HL-60 (cell line): ENCODE results near the gene RAB17.

Experiments used
- DNase-seq, 2 experiments: peaks; one replicate each; pipeline ENCODE4 v3.0.0-alpha.2; 2010 to 2020; ENCODE audit warnings: low read depth in 1 of 2, low spot score in 1 of 2
- H3K27ac ChIP-seq: fragments of 250-450 bp; sonication (Bioruptor Pico); replicated peaks from 2 replicates; pipeline ENCODE4 v1.5.1; 2020; ENCODE audit warnings: mild to moderate bottlenecking, moderate library complexity
- H3K27me3 ChIP-seq: fragments of 250-450 bp; sonication (Bioruptor Pico); 2 replicates; pipeline ENCODE4 v1.5.1; 2021; ENCODE audit warnings: mild to moderate bottlenecking, moderate library complexity; ENCODE audit not compliant: insufficient read depth, poor library complexity, severe bottlenecking
- H3K4me3 ChIP-seq: replicated peaks from 2 replicates; pipeline ENCODE4 v1.5.1; 2011; ENCODE audit warnings: mild to moderate bottlenecking, control low read depth, low read length; ENCODE audit not compliant: insufficient read depth
- CTCF ChIP-seq: IDR thresholded peaks from one replicate; pipeline ENCODE4 v1.5.1; 2011; ENCODE audit warnings: low read length, control low read depth, inconsistent platforms; ENCODE audit not compliant: insufficient read depth
- GABPA ChIP-seq: IDR thresholded peaks from 2 replicates; pipeline ENCODE4 v1.6.1; 2012; ENCODE audit warnings: low read depth
- POLR2AphosphoS5 ChIP-seq: IDR thresholded peaks from 2 replicates; pipeline ENCODE4 v1.6.1; 2012; ENCODE audit warnings: low read depth
- REST ChIP-seq: IDR thresholded peaks from 2 replicates; pipeline ENCODE4 v1.6.1; 2012; ENCODE audit warnings: low read depth; ENCODE audit not compliant: insufficient replicate concordance
- SPI1 ChIP-seq: IDR thresholded peaks from 2 replicates; pipeline ENCODE4 v1.6.1; 2012; ENCODE audit warnings: low read depth, mild to moderate bottlenecking, borderline replicate concordance

RAB17 gene

GRCh38 chr2:237524631-237525030, 65.9 kb downstream of the RAB17 start:
- Histone ChIP-seq H3K4me3 (no peak overlapping the region), H3K27me3 (no peaks in the 10 kb centered on the region), H3K27ac (no peak overlapping the region)
- DNase-seq, result no peak
- no peak for TF ChIP-seq REST
- TF ChIP-seq SPI1, result no peak
- TF ChIP-seq POLR2AphosphoS5, result no peak
- TF ChIP-seq CTCF, result no peak
- TF ChIP-seq GABPA, result no peak
